ENCODE measurements around the gene DAPK1.

The DAPK1 gene

GRCh38 chr9:87569008-87569509 lies 71.4 kb downstream of the DAPK1 start:
- Histone ChIP-seq H4K20me1 (ENCODE audit: insufficient read depth, low read length) (no peaks in the 10 kb centered on the region), H3K4me3 (ENCODE audit: low read depth, low read length, poor library complexity, severe bottlenecking) (no peak overlapping the region), H3K79me2 (ENCODE audit: insufficient read depth, low read length) (no peaks in the 10 kb centered on the region), H3K27me3 (ENCODE audit: insufficient read depth, low read length) (no peaks in the 10 kb centered on the region), H3K9me3 (ENCODE audit: low read length) (no peaks in the 10 kb centered on the region), H3F3A (ENCODE audit: insufficient read depth, low read length) (no peaks in the 10 kb centered on the region), H3K4me2 (ENCODE audit: low read length) (no peak overlapping the region), H3K9me2 (ENCODE audit: low read depth, low read length) (no peaks in the 10 kb centered on the region), H3K36me3 (ENCODE audit: insufficient read depth, low read length) (no peaks in the 10 kb centered on the region), H2AFZ (ENCODE audit: low read length) (no peak overlapping the region), H3K4me1 (ENCODE audit: insufficient read depth, low read length, severe bottlenecking) (no peaks in the 10 kb centered on the region), H3K27ac (ENCODE audit: low read depth, low read length, poor library complexity, severe bottlenecking) (no peak overlapping the region), H3K9ac (ENCODE audit: low read length) (no peak overlapping the region)
- TF ChIP-seq EZH2 (IDR thresholded peaks at IDR 0.05; ENCODE audit: borderline replicate concordance, low read length) (no peak), CTCF (IDR thresholded peaks at IDR 0.05; ENCODE audit: low read length) (no peak)

- H3K9ac ChIP-seq (ENCODE audit: low read length) = no peak overlapping the region
- no peaks in the 10 kb centered on the region for H3K9me2 ChIP-seq (ENCODE audit: low read depth, low read length)
- H4K20me1 ChIP-seq (ENCODE audit: insufficient read depth, low read length) = no peaks in the 10 kb centered on the region
- H3K36me3 ChIP-seq (ENCODE audit: insufficient read depth, low read length) = no peaks in the 10 kb centered on the region
- H3K27me3 ChIP-seq (ENCODE audit: insufficient read depth, low read length) = no peaks in the 10 kb centered on the region
- H3F3A ChIP-seq (ENCODE audit: insufficient read depth, low read length) = no peaks in the 10 kb centered on the region
- no peak for TF ChIP-seq EZH2 (IDR thresholded peaks at IDR 0.05; ENCODE audit: borderline replicate concordance, low read length)
- TF ChIP-seq CTCF (IDR thresholded peaks at IDR 0.05; ENCODE audit: low read length) = no peak
- no peak overlapping the region for H3K4me3 ChIP-seq (ENCODE audit: low read depth, low read length, poor library complexity, severe bottlenecking)
- H3K79me2 ChIP-seq (ENCODE audit: insufficient read depth, low read length) = no peaks in the 10 kb centered on the region
- H3K4me1 ChIP-seq (ENCODE audit: insufficient read depth, low read length, severe bottlenecking) = no peaks in the 10 kb centered on the region
- H2AFZ ChIP-seq (ENCODE audit: low read length) = no peak overlapping the region
- no peak overlapping the region for H3K4me2 ChIP-seq (ENCODE audit: low read length)
- no peak overlapping the region for H3K27ac ChIP-seq (ENCODE audit: low read depth, low read length, poor library complexity, severe bottlenecking)
- H3K9me3 ChIP-seq (ENCODE audit: low read length) = no peaks in the 10 kb centered on the region
Measured at GRCh38 chr9:87569518-87569917, 71.9 kb downstream of the DAPK1 start.

GRCh38 chr9:87570000-87570908 lies 72.6 kb downstream of the DAPK1 start:
- Histone ChIP-seq H3F3A (ENCODE audit: insufficient read depth, low read length) (no peaks in the 10 kb centered on the region), H3K4me1 (ENCODE audit: insufficient read depth, low read length, severe bottlenecking) (no peaks in the 10 kb centered on the region), H3K36me3 (ENCODE audit: insufficient read depth, low read length) (no peaks in the 10 kb centered on the region), H3K4me2 (ENCODE audit: low read length) (no peak overlapping the region), H3K9me3 (ENCODE audit: low read length) (no peaks in the 10 kb centered on the region), H3K79me2 (ENCODE audit: insufficient read depth, low read length) (no peaks in the 10 kb centered on the region), H3K4me3 (ENCODE audit: low read depth, low read length, poor library complexity, severe bottlenecking) (no peak overlapping the region), H3K9ac (ENCODE audit: low read length) (no peak overlapping the region), H4K20me1 (ENCODE audit: insufficient read depth, low read length) (no peaks in the 10 kb centered on the region), H3K9me2 (ENCODE audit: low read depth, low read length) (no peaks in the 10 kb centered on the region), H3K27ac (ENCODE audit: low read depth, low read length, poor library complexity, severe bottlenecking) (no peak overlapping the region), H2AFZ (ENCODE audit: low read length) (no peak overlapping the region), H3K27me3 (ENCODE audit: insufficient read depth, low read length) (no peaks in the 10 kb centered on the region)
- TF ChIP-seq CTCF (IDR thresholded peaks at IDR 0.05; ENCODE audit: low read length) (no peak), EZH2 (IDR thresholded peaks at IDR 0.05; ENCODE audit: borderline replicate concordance, low read length) (no peak)

Data from OCI-LY1 (cell line).